GM12891 (cell line): ENCODE results near the gene MLLT11.

ENCODE experiments used
- PAX5 ChIP-seq: IDR thresholded peaks from 2 replicates; pipeline ENCODE4 v1.6.1; 2011; ENCODE audit warnings: low read length, moderate library complexity, mild to moderate bottlenecking; ENCODE audit not compliant: insufficient read depth, severe bottlenecking
- POLR2A ChIP-seq: IDR thresholded peaks from 2 replicates; pipeline ENCODE4 v1.6.1; 2011; ENCODE audit warnings: low read depth, low read length, control low read depth
- POLR2AphosphoS5 ChIP-seq: IDR thresholded peaks from 2 replicates; pipeline ENCODE4 v1.6.1; 2011; ENCODE audit warnings: low read depth, low read length, control low read depth
- SPI1 ChIP-seq: IDR thresholded peaks from 2 replicates; pipeline ENCODE4 v1.6.1; 2011; ENCODE audit warnings: low read depth, low read length, control low read depth
- TAF1 ChIP-seq: IDR thresholded peaks from 2 replicates; pipeline ENCODE4 v1.6.1; 2011; ENCODE audit warnings: low read depth, low read length, control low read depth

GRCh38 chr1:151055581-151055980 lies 4.6 kb upstream of the MLLT11 start:
- no peak; the same call in 1 of the 2 replicates for TF ChIP-seq POLR2AphosphoS5
- no peak for TF ChIP-seq POLR2A
- no peak for TF ChIP-seq TAF1
- no peak for TF ChIP-seq PAX5
- no peak for TF ChIP-seq SPI1
